Measurements from ENCODE around the gene CRYGN. TPM values are rescaled to one million over a fixed set of nuclear protein-coding genes. Genes with fewer than 3 reads are reported as not detected.

CRYGN gene
- total RNA-seq, 2 donors from 2014 or later = not detected

GRCh38 chr7:151408498-151408838, 31.5 kb downstream of the CRYGN start:
- H3K4me1 Mint-ChIP-seq (ENCODE audit: low read depth in 2 of 2) = peaks cover 5 to 6% of the 10 kb centered on the region in 2 donors
- ATAC-seq = no peak
- no peaks in the 10 kb centered on the region for H3K9me3 Mint-ChIP-seq
- DNase-seq (ENCODE audit: low spot score) = no peak
- no peaks in the 10 kb centered on the region for H3K36me3 Mint-ChIP-seq
- H3K4me3 Mint-ChIP-seq = peak overlapping the region; percentile 64
- H3K27ac Mint-ChIP-seq = no peak overlapping the region
- peaks cover 26 to 37% of the 10 kb centered on the region in 2 donors for H3K27me3 Mint-ChIP-seq

DNA sequence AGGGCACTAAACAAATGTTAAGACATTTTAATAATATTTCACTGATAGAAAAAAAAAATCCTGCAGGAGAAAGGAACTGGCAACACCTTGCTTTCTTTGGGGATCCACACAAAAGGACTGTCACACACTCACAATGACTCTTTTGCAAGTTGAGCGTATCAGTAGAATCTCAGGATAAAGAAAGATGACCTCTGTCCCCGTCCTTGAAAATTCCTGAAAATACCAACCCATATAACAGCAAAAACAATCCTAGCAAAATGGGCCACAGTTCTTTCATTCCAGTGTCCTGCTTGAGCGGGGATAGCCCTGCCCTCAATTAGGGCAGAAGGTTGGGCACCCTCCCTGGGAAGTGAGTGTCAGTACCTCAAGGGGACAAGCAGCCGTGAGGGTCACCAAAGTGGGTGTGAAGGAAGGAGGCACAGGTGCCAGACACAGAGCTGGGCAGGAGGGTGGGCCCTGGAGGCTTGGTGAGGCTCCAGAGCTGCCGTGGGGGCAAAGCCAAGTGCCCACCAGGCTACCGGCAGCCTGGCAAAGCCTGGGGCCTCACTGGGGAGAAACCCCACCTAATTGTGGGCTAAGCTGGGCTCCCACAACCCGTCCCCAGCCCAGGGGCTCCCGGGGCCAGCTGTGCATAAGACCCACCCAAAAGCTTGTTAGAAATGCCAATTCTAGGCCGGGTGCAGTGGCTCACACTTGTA, 32.9 kb downstream of the CRYGN start:
- Mint-ChIP-seq H3K4me3 (no peak overlapping the region), H3K27ac (no peak overlapping the region)

DNA sequence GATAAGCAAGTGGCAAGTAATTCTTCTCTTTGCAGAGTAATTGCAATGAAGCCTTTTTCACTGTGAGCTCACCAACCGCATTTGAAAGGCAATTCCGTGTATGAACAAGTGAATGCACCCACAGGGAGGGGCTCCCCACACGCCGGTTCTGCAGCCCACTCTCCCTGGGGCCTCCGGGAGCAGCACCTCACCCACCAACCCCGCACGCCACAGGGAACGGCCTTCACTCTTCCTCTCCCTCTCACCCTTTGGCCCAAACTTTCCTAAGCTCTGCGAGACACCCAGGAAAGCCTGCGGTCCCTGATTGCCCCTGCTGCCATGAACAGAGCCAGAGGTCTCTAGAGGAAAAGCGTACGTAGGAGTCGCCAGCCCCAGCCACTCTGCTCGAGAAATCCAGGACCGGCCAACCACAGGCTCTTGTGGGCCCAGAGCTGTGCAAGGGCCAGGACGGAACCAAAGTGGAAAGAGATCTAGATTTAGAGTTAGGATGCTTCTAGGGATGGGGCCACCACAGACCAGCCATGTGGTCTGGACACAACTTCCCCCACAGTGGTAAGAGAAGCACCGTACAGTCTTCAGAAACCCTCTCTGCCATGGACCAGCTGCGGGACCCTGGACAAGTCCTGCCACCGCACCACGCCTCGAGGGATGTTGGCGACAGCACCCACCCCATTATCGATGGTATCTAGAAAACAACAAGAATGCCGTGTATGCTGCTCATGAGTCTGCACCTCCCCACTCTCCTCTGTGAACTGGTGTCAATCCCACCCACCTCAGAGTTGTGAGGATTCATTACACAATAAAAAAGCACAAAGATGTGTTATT, 33.7 kb downstream of the CRYGN start:
- ATAC-seq = no peak
- Mint-ChIP-seq H3K4me1 (ENCODE audit: low read depth in 2 of 2) (peaks cover 5 to 6% of the 10 kb centered on the region in 2 donors), H3K36me3 (no peaks in the 10 kb centered on the region), H3K27me3 (peaks cover 12 to 16% of the 10 kb centered on the region in 2 donors), H3K27ac (no peak overlapping the region), H3K9me3 (no peaks in the 10 kb centered on the region), H3K4me3 (no peak overlapping the region)
- DNase-seq (ENCODE audit: low spot score) = no peak

More for the DNA sequence above, 32.9 kb downstream of the CRYGN start:
- Mint-ChIP-seq H3K4me1 (ENCODE audit: low read depth in 2 of 2) (peaks cover 5 to 6% of the 10 kb centered on the region in 2 donors), H3K27me3 (peaks cover 17 to 24% of the 10 kb centered on the region in 2 donors), H3K36me3 (no peaks in the 10 kb centered on the region), H3K9me3 (no peaks in the 10 kb centered on the region)
- DNase-seq (ENCODE audit: low spot score) = no peak
- no peak for ATAC-seq

DNA sequence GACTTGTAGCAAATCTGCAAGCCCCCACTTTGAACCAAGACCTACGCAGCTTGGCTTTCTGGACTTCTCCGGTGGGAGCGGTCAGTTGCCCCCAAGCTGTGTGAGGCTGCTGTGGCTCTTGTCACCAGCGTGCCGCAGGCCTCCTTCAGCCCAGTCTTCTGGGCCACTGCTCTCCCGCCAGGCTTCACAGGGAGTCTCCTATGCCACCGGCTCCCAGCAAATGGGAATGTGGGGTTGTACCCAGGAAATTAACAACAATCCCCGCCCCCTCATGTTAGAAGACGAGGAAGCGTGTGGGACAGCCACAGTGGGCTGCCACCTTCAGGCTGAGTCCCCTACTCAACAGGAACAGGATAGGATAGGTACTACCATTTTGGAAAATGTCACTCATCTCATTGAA, 34.4 kb downstream of the CRYGN start:
- DNase-seq (ENCODE audit: low spot score) (no peak), ATAC-seq (no peak)
- no peaks in the 10 kb centered on the region for H3K9me3 Mint-ChIP-seq
- no peak overlapping the region for H3K4me3 Mint-ChIP-seq
- no peak overlapping the region for H3K27ac Mint-ChIP-seq
- H3K36me3 Mint-ChIP-seq = no peaks in the 10 kb centered on the region
- peaks cover 5 to 9% of the 10 kb centered on the region in 2 donors for H3K27me3 Mint-ChIP-seq
- H3K4me1 Mint-ChIP-seq (ENCODE audit: low read depth in 2 of 2) = peaks cover 5 to 6% of the 10 kb centered on the region in 2 donors

GRCh38 chr7:151405056-151405455, 34.9 kb downstream of the CRYGN start:
- H3K27ac Mint-ChIP-seq = no peak overlapping the region
- peaks cover 5 to 6% of the 10 kb centered on the region in 2 donors for H3K4me1 Mint-ChIP-seq (ENCODE audit: low read depth in 2 of 2)
- peaks cover 5 to 8% of the 10 kb centered on the region in 2 donors for H3K27me3 Mint-ChIP-seq
- no peaks in the 10 kb centered on the region for H3K36me3 Mint-ChIP-seq
- DNase-seq (ENCODE audit: low spot score) (no peak), ATAC-seq (no peak)
- no peaks in the 10 kb centered on the region for H3K9me3 Mint-ChIP-seq
- no peak overlapping the region for H3K4me3 Mint-ChIP-seq

GRCh38 chr7:151404216-151405011, 35.5 kb downstream of the CRYGN start:
- H3K9me3 Mint-ChIP-seq = no peaks in the 10 kb centered on the region

GRCh38 chr7:151403764-151404163, 36.2 kb downstream of the CRYGN start:
- no peak overlapping the region for H3K27ac Mint-ChIP-seq

More at GRCh38 chr7:151404216-151405011, 35.5 kb downstream of the CRYGN start:
- peaks cover 5 to 8% of the 10 kb centered on the region in 2 donors for H3K27me3 Mint-ChIP-seq
- no peak for ATAC-seq
- H3K36me3 Mint-ChIP-seq = no peaks in the 10 kb centered on the region
- no peak overlapping the region for H3K27ac Mint-ChIP-seq
- H3K4me1 Mint-ChIP-seq (ENCODE audit: low read depth in 2 of 2) = peaks cover 5 to 6% of the 10 kb centered on the region in 2 donors
- no peak overlapping the region for H3K4me3 Mint-ChIP-seq
- no peak for DNase-seq (ENCODE audit: low spot score)

DNA sequence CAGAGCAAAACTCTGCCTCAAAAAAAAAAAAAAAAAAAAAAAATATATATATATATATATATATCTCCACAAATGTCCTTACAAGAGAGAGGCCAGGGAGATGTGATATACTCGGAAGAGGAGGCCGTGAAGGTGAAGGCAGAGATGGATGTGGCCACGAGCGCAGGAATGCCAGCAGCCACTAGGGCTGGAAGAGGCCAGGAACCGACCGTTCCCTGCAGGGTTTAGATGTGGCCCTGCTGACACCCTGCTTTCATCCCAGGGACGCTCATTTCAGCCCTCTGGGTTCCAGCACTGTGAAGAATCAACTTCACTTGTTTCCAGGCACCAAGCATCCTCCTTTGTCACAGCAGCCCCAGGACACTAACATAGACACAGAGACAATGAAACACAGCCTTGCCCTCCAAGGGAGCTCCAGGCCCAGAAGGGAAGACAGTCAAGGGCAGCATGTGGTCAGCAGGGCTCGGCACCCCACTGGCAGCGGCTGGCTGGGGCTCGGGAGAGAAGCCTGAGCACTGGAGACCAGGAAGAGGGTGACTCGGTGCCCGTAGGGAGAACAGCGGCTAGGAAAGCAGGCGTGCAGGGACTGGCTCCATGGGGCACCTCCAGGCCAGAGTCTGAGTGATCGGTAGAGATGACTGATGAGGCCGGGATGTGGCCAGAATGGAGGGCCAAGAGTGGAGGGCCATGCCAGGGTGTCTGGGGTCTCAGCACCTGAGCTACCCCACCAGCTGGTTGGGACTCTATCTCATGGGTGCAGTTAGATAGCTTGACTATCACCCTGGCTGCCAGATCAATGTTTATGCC, 37.7 kb downstream of the CRYGN start:
- H3K4me3 Mint-ChIP-seq = no peak overlapping the region
- no peaks in the 10 kb centered on the region for H3K27me3 Mint-ChIP-seq
- no peaks in the 10 kb centered on the region for H3K36me3 Mint-ChIP-seq
- no peaks in the 10 kb centered on the region for H3K4me1 Mint-ChIP-seq (ENCODE audit: low read depth in 2 of 2)
- no peaks in the 10 kb centered on the region for H3K9me3 Mint-ChIP-seq
- ATAC-seq (no peak), DNase-seq (ENCODE audit: low spot score) (no peak)
- H3K27ac Mint-ChIP-seq = no peak overlapping the region

More at GRCh38 chr7:151403764-151404163, 36.2 kb downstream of the CRYGN start:
- peaks cover 3 to 4% of the 10 kb centered on the region in 2 donors for H3K27me3 Mint-ChIP-seq
- H3K9me3 Mint-ChIP-seq = no peaks in the 10 kb centered on the region
- H3K4me3 Mint-ChIP-seq = no peak overlapping the region
- no peaks in the 10 kb centered on the region for H3K36me3 Mint-ChIP-seq
- ATAC-seq (no peak), DNase-seq (ENCODE audit: low spot score) (no peak)
- H3K4me1 Mint-ChIP-seq (ENCODE audit: low read depth in 2 of 2) = peaks cover 3 to 4% of the 10 kb centered on the region in 2 donors

- Mint-ChIP-seq H3K36me3 (no peaks in the 10 kb centered on the region), H3K27ac (no peak overlapping the region), H3K4me1 (ENCODE audit: low read depth in 2 of 2) (no peaks in the 10 kb centered on the region), H3K27me3 (no peaks in the 10 kb centered on the region), H3K9me3 (no peaks in the 10 kb centered on the region), H3K4me3 (no peak overlapping the region)
- ATAC-seq = no peak
- DNase-seq (ENCODE audit: low spot score) = no peak
Measured at GRCh38 chr7:151400626-151401315, 39.2 kb downstream of the CRYGN start.

- H3K9me3 Mint-ChIP-seq = no peaks in the 10 kb centered on the region
- H3K4me1 Mint-ChIP-seq (ENCODE audit: low read depth in 2 of 2) = no peaks in the 10 kb centered on the region
- no peak overlapping the region for H3K4me3 Mint-ChIP-seq
- H3K27me3 Mint-ChIP-seq = no peaks in the 10 kb centered on the region
- DNase-seq (ENCODE audit: low spot score) (no peak), ATAC-seq (no peak)
- no peaks in the 10 kb centered on the region for H3K36me3 Mint-ChIP-seq
- no peak overlapping the region for H3K27ac Mint-ChIP-seq
Measured at GRCh38 chr7:151399906-151400305, 40.0 kb downstream of the CRYGN start.

DNA sequence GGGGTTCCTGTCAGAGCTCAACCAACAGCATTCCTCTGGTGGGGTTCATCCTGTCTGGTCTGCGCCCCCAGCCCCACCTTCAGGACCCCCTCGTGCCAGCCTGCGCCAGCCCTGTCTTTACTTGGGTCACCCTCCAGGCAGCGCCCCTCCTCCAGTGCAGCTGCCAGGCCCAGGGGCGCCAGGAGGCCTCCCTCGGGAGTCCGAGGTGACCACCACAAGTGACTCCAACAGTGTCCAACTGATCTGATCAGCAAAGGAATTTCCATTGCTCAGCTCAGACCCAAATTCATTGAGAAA, 40.7 kb downstream of the CRYGN start:
- no peaks in the 10 kb centered on the region for H3K36me3 Mint-ChIP-seq
- no peak overlapping the region for H3K4me3 Mint-ChIP-seq
- no peaks in the 10 kb centered on the region for H3K27me3 Mint-ChIP-seq
- no peak overlapping the region for H3K27ac Mint-ChIP-seq
- DNase-seq (ENCODE audit: low spot score) = no peak
- no peak for ATAC-seq
- H3K9me3 Mint-ChIP-seq = no peaks in the 10 kb centered on the region
- H3K4me1 Mint-ChIP-seq (ENCODE audit: low read depth in 2 of 2) = no peaks in the 10 kb centered on the region

GRCh38 chr7:151398446-151399304, 41.3 kb downstream of the CRYGN start:
- Mint-ChIP-seq H3K4me3 (no peak overlapping the region), H3K27ac (no peak overlapping the region), H3K9me3 (no peaks in the 10 kb centered on the region), H3K4me1 (ENCODE audit: low read depth in 2 of 2) (no peaks in the 10 kb centered on the region), H3K36me3 (no peaks in the 10 kb centered on the region), H3K27me3 (no peaks in the 10 kb centered on the region)
- ATAC-seq (no peak), DNase-seq (ENCODE audit: low spot score) (no peak)

Data from natural killer cell treated with Interleukin-12 subunit alpha and Interleukin-12 subunit beta and Interleukin-15 and Interleukin-18, amount 100 ng/mL, for 72 hours (primary cell).